SU-DHL-6 (cell line): ENCODE measurements around the gene TP53TG5.

Experiments used
- CTCF ChIP-seq: fragments of 200-600 bp; sonication (generic); IDR thresholded peaks from one replicate; pipeline ENCODE4 v1.5.1; 2017; ENCODE audit warnings: antibody characterized with exemption, mild to moderate bottlenecking, low read length, moderate library complexity; ENCODE audit not compliant: insufficient read depth, poor library complexity, severe bottlenecking
- EZH2phosphoT487 ChIP-seq: fragments of 200-600 bp; sonication (generic), shearing (Covaris generic); conservative IDR thresholded peaks from 2 replicates; pipeline ENCODE4 v1.6.1; 2018; ENCODE audit warnings: mild to moderate bottlenecking, antibody characterized with exemption, low read length, moderate library complexity, mixed read lengths

GRCh38 chr20:45412653-45413052, 34.5 kb upstream of the TP53TG5 start:
- no peak for TF ChIP-seq CTCF
- TF ChIP-seq EZH2phosphoT487, result no peak
